Purkinje cell (primary cell): ENCODE data around the gene IGSF3. TPM values are rescaled to one million over a fixed set of nuclear protein-coding genes. Genes with fewer than 3 reads are reported as not detected.

ENCODE experiments used
- polyA plus RNA-seq: library from polyadenylated mRNA; unstranded; fragments of >200 nt; fragmentation: Nextera tagmentation; gene quantifications from 2 replicates; pipeline ENCODE4 v1.2.1, GENCODE V29; 2014

Gene IGSF3
- 1.5 and 1.8 TPM in 2 replicates for polyA plus RNA-seq

GRCh38 chr1:116667575-116668105, at the start of gene IGSF3:
IGSF3 (minus strand) TSS chr1:116667733; CDS start chr1:116666326, 1,407 bp downstream.

GRCh38 chr1:116570358-116571214, 96.9 kb downstream of the IGSF3 start, which contains the start of gene CD58:
CD58 (minus strand) TSS chr1:116571026; CDS start chr1:116570972, 54 bp downstream.

Other genes with a start within 250 kb of the IGSF3 start
- gene CD58, start 96.7 kb downstream of the IGSF3 start, polyA plus RNA-seq = 1.6 and 18.3 TPM in 2 replicates
- gene CD2, start 86.7 kb upstream of the IGSF3 start, polyA plus RNA-seq = not detected in 2 replicates
- gene PTGFRN, start 242.2 kb upstream of the IGSF3 start, polyA plus RNA-seq = 32.9 and 33.8 TPM in 2 replicates